K562 (cell line): ENCODE measurements around the gene ELP5. TPM values are rescaled to one million over a fixed set of nuclear protein-coding genes. Genes with fewer than 3 reads are reported as not detected.

Source experiments
- ARHGAP35 ChIP-seq: fragments of 450-650 bp; IDR thresholded peaks from 2 replicates; pipeline ENCODE4 v1.6.1; 2018; ENCODE audit not compliant: partially characterized antibody
- DDX20 ChIP-seq: fragments of 450-650 bp; IDR thresholded peaks from 2 replicates; pipeline ENCODE4 v1.6.1; 2016; ENCODE audit warnings: missing genetic modification characterization, low read depth, mild to moderate bottlenecking, missing compliant biosample characterization, moderate library complexity
- FOXA3 ChIP-seq, 2 experiments: fragments of 450-650 bp in 1 of 2; sonication (generic) in 1 of 2; formaldehyde crosslinking; IDR thresholded peaks in 1 of 2; conservative IDR thresholded peaks in 1 of 2; 2 replicates each; pipeline versions ENCODE4 v1.4.0 to v1.8.0; 2020 to 2022; ENCODE audit warnings: mild to moderate bottlenecking in 2 of 2, missing genetic modification reagents in 1 of 2
- FOXK1 ChIP-seq: sonication (generic); formaldehyde crosslinking; IDR thresholded peaks from 2 replicates; pipeline ENCODE4 v1.8.0; 2022; ENCODE audit warnings: missing genetic modification reagents, mild to moderate bottlenecking, borderline replicate concordance
- RBM39 ChIP-seq: fragments of 200-400 bp; formaldehyde crosslinking; optimal IDR thresholded peaks from 2 replicates; pipeline ENCODE3; 2018; ENCODE audit warnings: low read depth, low read length
- polyA plus RNA-seq, 8 experiments: library from polyadenylated mRNA; depleted of rRNA in 4 of 8; stranded (reverse) in 5 of 8; unstranded in 3 of 8; fragments of >200 nt; fragmentation: Nextera tagmentation in 2 of 8; fragmentation: Illumina TruSeq in 1 of 8; extraction: Ambion mirVana in 2 of 8; extraction: Trizol in 1 of 8; gene quantifications; 2 replicates each; pipeline versions ENCODE4 v1.2.1 to v1.2.3, GENCODE V29; 2011 to 2014; ENCODE audit warnings: inconsistent platforms in 1 of 8, missing spikeins in 1 of 8
- total RNA-seq, 7 experiments: library from RNA; depleted of rRNA in 6 of 7; stranded (reverse); fragments of >200 nt in 6 of 7; fragmentation: Illumina TruSeq in 2 of 7; extraction: Trizol in 2 of 7; gene quantifications; 2 replicates each; pipeline versions ENCODE4 v1.2.1 to v1.2.3, GENCODE V29; 2011 to 2021; ENCODE audit warnings: low replicate concordance in 1 of 7
- TF ChIP-seq, protein P1 (sequence below), 2 experiments: fragments of 450-650 bp; formaldehyde crosslinking in 1 of 2; IDR thresholded peaks; 2 replicates each; pipeline versions ENCODE4 v1.4.0 to v1.6.1; 2014 to 2020; ENCODE audit warnings: mild to moderate bottlenecking in 2 of 2, borderline replicate concordance in 1 of 2, low read depth in 1 of 2
- TF ChIP-seq, protein P2 (sequence below): sonication (generic); formaldehyde crosslinking; IDR thresholded peaks from 2 replicates; pipeline ENCODE4 v1.8.1; 2022; ENCODE audit warnings: missing genetic modification reagents
- TF ChIP-seq, protein P3 (sequence below): fragments of 250-450 bp; sonication (Bioruptor Pico); IDR thresholded peaks from 2 replicates; pipeline ENCODE4 v1.5.0; 2020; ENCODE audit warnings: mild to moderate bottlenecking, borderline replicate concordance
- TF ChIP-seq, protein P4 (sequence below): fragments of 250-450 bp; sonication (Bioruptor Pico); IDR thresholded peaks from 2 replicates; pipeline ENCODE4 v1.4.0; 2020
- TF ChIP-seq, protein P5 (sequence below): fragments of 250-450 bp; sonication (Bioruptor Pico); IDR thresholded peaks from 2 replicates; pipeline ENCODE4 v1.8.0; 2022; ENCODE audit warnings: moderate library complexity, mild to moderate bottlenecking, inconsistent platforms

The ELP5 gene
- total and polyA plus RNA-seq, 9 of the 15 experiments (the other 6 are each of a cell fraction or from before 2014, with no cell fraction given): 25.7 to 77.9 (median 52.9) TPM

DNA sequence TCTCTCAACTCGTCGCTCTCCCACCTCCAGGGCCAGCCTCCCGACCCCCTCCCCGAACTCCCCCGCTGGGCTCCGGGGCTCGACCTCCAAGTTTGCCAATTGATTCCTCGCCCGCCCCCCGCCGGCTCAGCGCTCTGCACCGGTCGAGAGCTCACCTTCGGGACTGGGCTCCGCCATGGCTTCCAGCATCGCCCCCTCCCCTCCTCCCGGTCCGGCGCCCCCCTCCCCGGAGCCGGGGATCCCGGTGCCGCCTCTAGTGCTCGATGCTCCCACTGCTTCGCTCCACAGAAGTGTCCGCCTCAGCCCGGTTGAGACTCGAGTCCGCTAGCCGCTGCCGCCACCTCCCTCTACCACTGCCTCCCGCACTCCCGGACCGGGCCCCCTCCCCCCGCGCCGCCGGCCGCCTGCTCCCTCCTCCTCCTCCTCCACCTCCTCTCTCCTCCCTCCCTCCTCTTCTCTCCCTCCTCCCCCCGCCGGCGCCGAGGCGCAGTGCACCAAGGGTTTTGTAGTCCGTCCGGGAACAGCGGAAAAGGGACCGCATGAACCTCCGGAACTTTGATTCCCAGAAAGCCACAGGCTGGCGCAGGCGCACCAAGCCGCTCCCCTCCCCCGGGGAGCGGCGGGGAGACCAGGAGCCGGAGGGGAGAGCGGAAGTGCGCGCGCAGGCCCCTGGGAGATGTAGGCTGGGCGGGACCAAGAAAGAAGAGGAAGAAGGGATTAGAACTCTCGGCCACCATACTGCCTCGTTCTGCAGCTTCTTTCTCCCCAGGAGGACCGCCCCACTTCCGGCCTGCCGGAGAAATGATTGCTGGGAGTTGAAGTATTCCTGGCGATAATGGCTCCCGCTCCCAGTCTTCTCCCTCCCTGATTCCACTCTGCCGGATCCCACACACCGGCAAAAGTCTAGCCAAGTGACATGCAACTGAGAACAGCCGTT lies 12.7 kb upstream of the ELP5 start, which contains the start of gene PHF23 (continued):
- TF ChIP-seq, protein P1, sequence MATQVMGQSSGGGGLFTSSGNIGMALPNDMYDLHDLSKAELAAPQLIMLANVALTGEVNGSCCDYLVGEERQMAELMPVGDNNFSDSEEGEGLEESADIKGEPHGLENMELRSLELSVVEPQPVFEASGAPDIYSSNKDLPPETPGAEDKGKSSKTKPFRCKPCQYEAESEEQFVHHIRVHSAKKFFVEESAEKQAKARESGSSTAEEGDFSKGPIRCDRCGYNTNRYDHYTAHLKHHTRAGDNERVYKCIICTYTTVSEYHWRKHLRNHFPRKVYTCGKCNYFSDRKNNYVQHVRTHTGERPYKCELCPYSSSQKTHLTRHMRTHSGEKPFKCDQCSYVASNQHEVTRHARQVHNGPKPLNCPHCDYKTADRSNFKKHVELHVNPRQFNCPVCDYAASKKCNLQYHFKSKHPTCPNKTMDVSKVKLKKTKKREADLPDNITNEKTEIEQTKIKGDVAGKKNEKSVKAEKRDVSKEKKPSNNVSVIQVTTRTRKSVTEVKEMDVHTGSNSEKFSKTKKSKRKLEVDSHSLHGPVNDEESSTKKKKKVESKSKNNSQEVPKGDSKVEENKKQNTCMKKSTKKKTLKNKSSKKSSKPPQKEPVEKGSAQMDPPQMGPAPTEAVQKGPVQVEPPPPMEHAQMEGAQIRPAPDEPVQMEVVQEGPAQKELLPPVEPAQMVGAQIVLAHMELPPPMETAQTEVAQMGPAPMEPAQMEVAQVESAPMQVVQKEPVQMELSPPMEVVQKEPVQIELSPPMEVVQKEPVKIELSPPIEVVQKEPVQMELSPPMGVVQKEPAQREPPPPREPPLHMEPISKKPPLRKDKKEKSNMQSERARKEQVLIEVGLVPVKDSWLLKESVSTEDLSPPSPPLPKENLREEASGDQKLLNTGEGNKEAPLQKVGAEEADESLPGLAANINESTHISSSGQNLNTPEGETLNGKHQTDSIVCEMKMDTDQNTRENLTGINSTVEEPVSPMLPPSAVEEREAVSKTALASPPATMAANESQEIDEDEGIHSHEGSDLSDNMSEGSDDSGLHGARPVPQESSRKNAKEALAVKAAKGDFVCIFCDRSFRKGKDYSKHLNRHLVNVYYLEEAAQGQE (IDR thresholded peaks at IDR 0.05; ENCODE audit: borderline replicate concordance): peak; percentile 44; the same call in 1 of the 2 replicates
- TF ChIP-seq, protein P1 (CRISPR knock-in tag; IDR thresholded peaks at IDR 0.05; ENCODE audit: low read depth): no peak
- no peak for TF ChIP-seq RBM39
- TF ChIP-seq, protein P2, sequence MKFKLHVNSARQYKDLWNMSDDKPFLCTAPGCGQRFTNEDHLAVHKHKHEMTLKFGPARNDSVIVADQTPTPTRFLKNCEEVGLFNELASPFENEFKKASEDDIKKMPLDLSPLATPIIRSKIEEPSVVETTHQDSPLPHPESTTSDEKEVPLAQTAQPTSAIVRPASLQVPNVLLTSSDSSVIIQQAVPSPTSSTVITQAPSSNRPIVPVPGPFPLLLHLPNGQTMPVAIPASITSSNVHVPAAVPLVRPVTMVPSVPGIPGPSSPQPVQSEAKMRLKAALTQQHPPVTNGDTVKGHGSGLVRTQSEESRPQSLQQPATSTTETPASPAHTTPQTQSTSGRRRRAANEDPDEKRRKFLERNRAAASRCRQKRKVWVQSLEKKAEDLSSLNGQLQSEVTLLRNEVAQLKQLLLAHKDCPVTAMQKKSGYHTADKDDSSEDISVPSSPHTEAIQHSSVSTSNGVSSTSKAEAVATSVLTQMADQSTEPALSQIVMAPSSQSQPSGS (CRISPR knock-in tag): no peak
- TF ChIP-seq, protein P3, sequence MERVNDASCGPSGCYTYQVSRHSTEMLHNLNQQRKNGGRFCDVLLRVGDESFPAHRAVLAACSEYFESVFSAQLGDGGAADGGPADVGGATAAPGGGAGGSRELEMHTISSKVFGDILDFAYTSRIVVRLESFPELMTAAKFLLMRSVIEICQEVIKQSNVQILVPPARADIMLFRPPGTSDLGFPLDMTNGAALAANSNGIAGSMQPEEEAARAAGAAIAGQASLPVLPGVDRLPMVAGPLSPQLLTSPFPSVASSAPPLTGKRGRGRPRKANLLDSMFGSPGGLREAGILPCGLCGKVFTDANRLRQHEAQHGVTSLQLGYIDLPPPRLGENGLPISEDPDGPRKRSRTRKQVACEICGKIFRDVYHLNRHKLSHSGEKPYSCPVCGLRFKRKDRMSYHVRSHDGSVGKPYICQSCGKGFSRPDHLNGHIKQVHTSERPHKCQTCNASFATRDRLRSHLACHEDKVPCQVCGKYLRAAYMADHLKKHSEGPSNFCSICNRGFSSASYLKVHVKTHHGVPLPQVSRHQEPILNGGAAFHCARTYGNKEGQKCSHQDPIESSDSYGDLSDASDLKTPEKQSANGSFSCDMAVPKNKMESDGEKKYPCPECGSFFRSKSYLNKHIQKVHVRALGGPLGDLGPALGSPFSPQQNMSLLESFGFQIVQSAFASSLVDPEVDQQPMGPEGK: no peak
- TF ChIP-seq, protein P4, sequence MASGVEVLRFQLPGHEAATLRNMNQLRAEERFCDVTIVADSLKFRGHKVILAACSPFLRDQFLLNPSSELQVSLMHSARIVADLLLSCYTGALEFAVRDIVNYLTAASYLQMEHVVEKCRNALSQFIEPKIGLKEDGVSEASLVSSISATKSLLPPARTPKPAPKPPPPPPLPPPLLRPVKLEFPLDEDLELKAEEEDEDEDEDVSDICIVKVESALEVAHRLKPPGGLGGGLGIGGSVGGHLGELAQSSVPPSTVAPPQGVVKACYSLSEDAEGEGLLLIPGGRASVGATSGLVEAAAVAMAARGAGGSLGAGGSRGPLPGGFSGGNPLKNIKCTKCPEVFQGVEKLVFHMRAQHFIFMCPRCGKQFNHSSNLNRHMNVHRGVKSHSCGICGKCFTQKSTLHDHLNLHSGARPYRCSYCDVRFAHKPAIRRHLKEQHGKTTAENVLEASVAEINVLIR (CRISPR knock-in tag): no peak
- TF ChIP-seq, protein P5, sequence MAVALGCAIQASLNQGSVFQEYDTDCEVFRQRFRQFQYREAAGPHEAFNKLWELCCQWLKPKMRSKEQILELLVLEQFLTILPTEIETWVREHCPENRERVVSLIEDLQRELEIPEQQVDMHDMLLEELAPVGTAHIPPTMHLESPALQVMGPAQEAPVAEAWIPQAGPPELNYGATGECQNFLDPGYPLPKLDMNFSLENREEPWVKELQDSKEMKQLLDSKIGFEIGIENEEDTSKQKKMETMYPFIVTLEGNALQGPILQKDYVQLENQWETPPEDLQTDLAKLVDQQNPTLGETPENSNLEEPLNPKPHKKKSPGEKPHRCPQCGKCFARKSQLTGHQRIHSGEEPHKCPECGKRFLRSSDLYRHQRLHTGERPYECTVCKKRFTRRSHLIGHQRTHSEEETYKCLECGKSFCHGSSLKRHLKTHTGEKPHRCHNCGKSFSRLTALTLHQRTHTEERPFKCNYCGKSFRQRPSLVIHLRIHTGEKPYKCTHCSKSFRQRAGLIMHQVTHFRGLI (CRISPR knock-in tag): no peak
- TF ChIP-seq FOXK1: no peak
- TF ChIP-seq ARHGAP35: no peak
- TF ChIP-seq DDX20: no peak
- no peak for TF ChIP-seq FOXA3 (CRISPR knock-in tag; conservative IDR thresholded peaks at IDR 0.05 in 1 of 2, IDR thresholded peaks at IDR 0.05 in 1 of 2)
